HepG2 (cell line): Measurements from ENCODE around the gene MAP3K19. TPM values are rescaled to one million over a fixed set of nuclear protein-coding genes. Genes with fewer than 3 reads are reported as not detected.

ENCODE experiments used
- ATAC-seq: fragments of 200-7000 bp; cut with Tn5 transposase; 3 replicates; pipeline ENCODE4 v1.9.1; 2020; ENCODE audit warnings: mild to moderate bottlenecking, moderate library complexity
- BruUV-seq: library from RNA; stranded (reverse); fragments of 400-500 nt; replicated peaks from 2 replicates; lab custom pipeline; 2021; lab: Mats Ljungman, UMichigan
- CTCF ChIA-PET: fragments of 300-600 bp; formaldehyde crosslinking; extraction: SDS; loops from one replicate; lab custom pipeline; 2021; ENCODE audit warnings: low total read pairs, inconsistent platforms, low intra/inter-chr PET ratio; lab: Yijun Ruan, JAX
- POLR2A ChIA-PET: fragments of 350-600 bp; sonication (Branson Sonifier 250); formaldehyde crosslinking; loops from one replicate; lab custom pipeline; 2020; ENCODE audit warnings: antibody characterized with exemption, inconsistent platforms; lab: Yijun Ruan, JAX
- DNase-seq: peaks from one replicate; pipeline ENCODE4 v3.0.0-alpha.2; 2015; ENCODE audit warnings: low spot score
- FAIRE-seq: peaks from 3 replicates; lab custom pipeline; 2011; peaks lifted over from hg19 to GRCh38; lab: Jason Lieb, UNC
- H2AFZ ChIP-seq: one replicate; pipeline ENCODE4 v1.6.1; 2011; ENCODE audit warnings: low read length, inconsistent platforms
- H3K27ac ChIP-seq: fragments of 300-600 bp; 3 replicates; pipeline ENCODE4 v1.8.0; 2011; ENCODE audit warnings: mixed run types, mild to moderate bottlenecking, mixed read lengths, low read length, inconsistent platforms; ENCODE audit not compliant: insufficient read depth; ENCODE audit errors: extremely low read length
- H3K27me3 ChIP-seq, 2 experiments: fragments of 200-600 bp in 1 of 2; 2 replicates in 1 of 2; 3 replicates in 1 of 2; pipeline versions ENCODE4 v1.6.0 to v1.8.0; 2011; ENCODE audit warnings: low read length in 2 of 2, mild to moderate bottlenecking in 2 of 2, moderate library complexity in 2 of 2, inconsistent platforms in 1 of 2; ENCODE audit not compliant: insufficient read depth in 2 of 2, control insufficient read depth in 1 of 2
- H3K36me3 ChIP-seq, 2 experiments: fragments of 200-600 bp in 1 of 2; replicated peaks in 1 of 2; 2 replicates in 1 of 2; 3 replicates in 1 of 2; pipeline versions ENCODE4 v1.5.1 to v1.8.0; 2011; ENCODE audit warnings: low read length in 2 of 2, inconsistent platforms in 1 of 2; ENCODE audit not compliant: insufficient read depth in 2 of 2, control insufficient read depth in 1 of 2
- H3K4me1 ChIP-seq: 2 replicates; pipeline ENCODE4 v1.5.1; 2012; ENCODE audit warnings: low read length, inconsistent platforms; ENCODE audit not compliant: insufficient read depth
- H3K4me2 ChIP-seq: 2 replicates; pipeline ENCODE4 v1.6.0; 2011; ENCODE audit warnings: low read depth, low read length, inconsistent platforms
- H3K4me3 ChIP-seq, 3 experiments: fragments of 200-600 bp in 1 of 3; sonication (generic), shearing (Covaris generic) in 1 of 3; replicated peaks in 1 of 3; 2 replicates each; pipeline ENCODE4 v1.5.1; 2011 to 2016; ENCODE audit warnings: low read length in 3 of 3, inconsistent platforms in 2 of 3, low read depth in 2 of 3, mild to moderate bottlenecking in 2 of 3, control low read depth in 1 of 3, mixed read lengths in 1 of 3; ENCODE audit not compliant: insufficient read depth in 1 of 3
- H3K79me2 ChIP-seq: one replicate; pipeline ENCODE4 v1.6.1; 2011; ENCODE audit warnings: low read length, inconsistent platforms; ENCODE audit not compliant: insufficient read depth
- H3K9ac ChIP-seq: 2 replicates; pipeline ENCODE4 v1.6.0; 2011; ENCODE audit warnings: mild to moderate bottlenecking, low read depth, low read length, inconsistent platforms; ENCODE audit not compliant: insufficient read depth
- H3K9me3 ChIP-seq: 2 replicates; pipeline ENCODE4 v1.5.1; 2012; ENCODE audit warnings: mild to moderate bottlenecking, low read length
- H4K20me1 ChIP-seq: 2 replicates; pipeline ENCODE4 v1.6.0; 2011; ENCODE audit warnings: inconsistent platforms, mild to moderate bottlenecking, low read length, moderate library complexity; ENCODE audit not compliant: insufficient read depth
- HMG20A ChIP-seq: IDR thresholded peaks from 2 replicates; pipeline ENCODE4 v1.6.1; 2016; ENCODE audit warnings: borderline replicate concordance
- MATR3 ChIP-seq: sonication (generic); formaldehyde crosslinking; IDR thresholded peaks from 2 replicates; pipeline ENCODE4 v1.4.0; 2020; ENCODE audit warnings: missing genetic modification reagents
- PLRG1 ChIP-seq: fragments of 450-650 bp; conservative IDR thresholded peaks from 2 replicates; pipeline ENCODE4 v1.6.1; 2016
- POLR2AphosphoS5 ChIP-seq: IDR thresholded peaks from 2 replicates; pipeline ENCODE4 v1.6.1; 2012; ENCODE audit warnings: low read depth, low read length
- TBX2 ChIP-seq: sonication (generic); formaldehyde crosslinking; IDR thresholded peaks from 2 replicates; pipeline ENCODE4 v1.5.0; 2020; ENCODE audit warnings: missing genetic modification reagents, mild to moderate bottlenecking, borderline replicate concordance
- WGBS: methylation state at CpG from one replicate; pipeline ENCODE4 v1.1.6; 2017; ENCODE audit warnings: low lambda C conversion rate; 5-methylcytosine and 5-hydroxymethylcytosine counted together
- in situ Hi-C: cut with HindIII; loops from 2 replicates; pipeline ENCODE4 v1.10.0; 2017; ENCODE audit warnings: low pct_unique_long_range_greater_than_20kb; ENCODE audit not compliant: extremely low pct_ligation_motif_present
- intact Hi-C: fragments of 100-400 bp; cut with micrococcal nuclease; formaldehyde crosslinking; loops from one replicate; pipeline ENCODE4 v1.10.0; 2022; ENCODE audit not compliant: unreplicated experiment
- polyA plus RNA-seq, 8 experiments: library from polyadenylated mRNA; depleted of rRNA in 3 of 8; stranded (reverse) in 7 of 8; unstranded in 1 of 8; fragments of >200 nt; fragmentation: Illumina TruSeq in 4 of 8; extraction: Trizol in 4 of 8; gene quantifications; 2 replicates each; pipeline versions ENCODE4 v1.2.1 to v1.2.3, GENCODE V29; 2011 to 2016; ENCODE audit warnings: low read depth in 4 of 8, missing spikeins in 1 of 8, mixed read lengths in 1 of 8; ENCODE audit not compliant: insufficient read depth in 1 of 8
- total RNA-seq, 5 experiments: library from RNA; depleted of rRNA; stranded (reverse); fragments of >200 nt; fragmentation: Illumina TruSeq; extraction: Trizol; gene quantifications; 2 replicates each; pipeline ENCODE4 v1.2.3, GENCODE V29; 2016; ENCODE audit warnings: low read depth in 1 of 5
- TF ChIP-seq, protein P1 (sequence below): sonication (generic); formaldehyde crosslinking; IDR thresholded peaks from 2 replicates; pipeline ENCODE4 v1.9.0; 2022; ENCODE audit warnings: low read depth, missing genetic modification reagents
- TF ChIP-seq, protein P2 (sequence below): sonication (generic); formaldehyde crosslinking; IDR thresholded peaks from 2 replicates; pipeline ENCODE4 v1.4.0; 2020; ENCODE audit warnings: missing genetic modification reagents
- TF ChIP-seq, protein P3 (sequence below): sonication (generic); formaldehyde crosslinking; IDR thresholded peaks from 2 replicates; pipeline ENCODE4 v1.5.1; 2020; ENCODE audit warnings: missing genetic modification reagents, mild to moderate bottlenecking, borderline replicate concordance
- TF ChIP-seq, protein P4 (sequence below): IDR thresholded peaks from 2 replicates; pipeline ENCODE4 v1.6.1; 2016; ENCODE audit warnings: missing compliant biosample characterization, missing genetic modification reagents, borderline replicate concordance

MAP3K19 gene
- total and polyA plus RNA-seq, 2 of the 13 experiments (the other 11 are each of a cell fraction or from before 2014, with no cell fraction given) = not detected

DNA sequence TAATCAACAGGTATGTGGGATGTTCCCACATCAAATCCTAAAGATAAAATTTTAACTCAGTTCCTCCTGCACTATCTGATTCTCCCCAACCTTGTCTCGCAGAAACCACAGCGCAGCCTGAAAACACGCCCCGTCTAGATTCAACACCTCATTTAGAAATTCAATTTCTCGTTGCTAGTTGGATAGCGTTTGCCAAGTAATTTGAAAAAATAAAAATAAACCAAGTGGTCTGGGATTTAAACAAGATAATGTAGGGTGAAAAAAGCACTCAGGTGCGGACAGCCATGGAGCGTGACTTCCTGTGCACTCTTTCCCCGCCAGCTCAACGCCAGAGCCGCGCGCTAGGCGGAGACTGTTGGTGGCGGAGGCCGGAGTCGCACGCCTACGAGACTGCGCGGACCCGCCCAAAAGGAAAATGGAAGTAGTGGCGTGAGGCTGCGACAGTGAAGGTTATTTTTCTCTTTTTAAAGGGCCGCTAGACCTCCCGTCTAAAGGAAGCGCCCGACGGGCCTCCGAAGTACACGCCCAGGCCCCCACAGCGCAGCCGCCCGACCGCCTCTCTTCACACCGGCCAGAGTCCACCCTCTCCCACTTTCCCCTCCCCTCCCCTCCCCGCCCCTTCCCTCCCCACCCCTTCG is 129.2 kb downstream of the MAP3K19 start:
- 2% methylated on average over 38 of the region's 38 CpGs for WGBS
- FAIRE-seq = no peak
- Histone ChIP-seq H2AFZ (peak overlapping the region; percentile 31), H3K9me3 (no peaks in the 10 kb centered on the region), H3K79me2 (peaks cover 46% of the 10 kb centered on the region), H3K4me2 (peak overlapping the region; percentile 87), H3K27me3 (no peaks in the 10 kb centered on the region; a peak in 1 of 5 replicates), H4K20me1 (peaks cover 36% of the 10 kb centered on the region), H3K27ac (peak overlapping the region; percentile 99), H3K9ac (peak overlapping the region; percentile 99), H3K36me3 (no peaks in the 10 kb centered on the region; a peak in 1 of 5 replicates), H3K4me1 (peaks cover 36% of the 10 kb centered on the region), H3K4me3 (peak overlapping the region; percentile 77 to 100 (median 94))
- peak; percentile 90 for ATAC-seq
- CTCF ChIA-PET = no interaction called here
- POLR2A ChIA-PET = interaction anchor here (1.0 to 2.7 kb wide), 9 partner anchors 9 to 1067 kb away, joined by 3 to 15 read pairs (median 6); partner anchors contain the start of genes DARS1, R3HDM1, RAB3GAP1 and ZRANB3
- in situ Hi-C loops = no loop called here
- no peak for DNase-seq
- intact Hi-C loops = loop anchor here (5.0 to 10.0 kb wide), 4 partner anchors 137 to 803 kb away; partner anchors contain the start of genes R3HDM1, RAB3GAP1 and ZRANB3
- TSS peak; percentile 91 for BruUV-seq
- TF ChIP-seq POLR2AphosphoS5 (peak; percentile 96), MATR3 (CRISPR knock-in tag) (no peak), PLRG1 (no peak), HMG20A (CRISPR knock-in tag) (no peak), TBX2 (CRISPR knock-in tag) (peak; percentile 16)
- TF ChIP-seq, protein P1, sequence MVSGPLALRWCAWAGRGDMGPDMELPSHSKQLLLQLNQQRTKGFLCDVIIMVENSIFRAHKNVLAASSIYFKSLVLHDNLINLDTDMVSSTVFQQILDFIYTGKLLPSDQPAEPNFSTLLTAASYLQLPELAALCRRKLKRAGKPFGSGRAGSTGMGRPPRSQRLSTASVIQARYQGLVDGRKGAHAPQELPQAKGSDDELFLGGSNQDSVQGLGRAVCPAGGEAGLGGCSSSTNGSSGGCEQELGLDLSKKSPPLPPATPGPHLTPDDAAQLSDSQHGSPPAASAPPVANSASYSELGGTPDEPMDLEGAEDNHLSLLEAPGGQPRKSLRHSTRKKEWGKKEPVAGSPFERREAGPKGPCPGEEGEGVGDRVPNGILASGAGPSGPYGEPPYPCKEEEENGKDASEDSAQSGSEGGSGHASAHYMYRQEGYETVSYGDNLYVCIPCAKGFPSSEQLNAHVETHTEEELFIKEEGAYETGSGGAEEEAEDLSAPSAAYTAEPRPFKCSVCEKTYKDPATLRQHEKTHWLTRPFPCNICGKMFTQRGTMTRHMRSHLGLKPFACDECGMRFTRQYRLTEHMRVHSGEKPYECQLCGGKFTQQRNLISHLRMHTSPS (CRISPR knock-in tag) = no peak; the same call in 1 of the 2 replicates
- TF ChIP-seq, protein P2, sequence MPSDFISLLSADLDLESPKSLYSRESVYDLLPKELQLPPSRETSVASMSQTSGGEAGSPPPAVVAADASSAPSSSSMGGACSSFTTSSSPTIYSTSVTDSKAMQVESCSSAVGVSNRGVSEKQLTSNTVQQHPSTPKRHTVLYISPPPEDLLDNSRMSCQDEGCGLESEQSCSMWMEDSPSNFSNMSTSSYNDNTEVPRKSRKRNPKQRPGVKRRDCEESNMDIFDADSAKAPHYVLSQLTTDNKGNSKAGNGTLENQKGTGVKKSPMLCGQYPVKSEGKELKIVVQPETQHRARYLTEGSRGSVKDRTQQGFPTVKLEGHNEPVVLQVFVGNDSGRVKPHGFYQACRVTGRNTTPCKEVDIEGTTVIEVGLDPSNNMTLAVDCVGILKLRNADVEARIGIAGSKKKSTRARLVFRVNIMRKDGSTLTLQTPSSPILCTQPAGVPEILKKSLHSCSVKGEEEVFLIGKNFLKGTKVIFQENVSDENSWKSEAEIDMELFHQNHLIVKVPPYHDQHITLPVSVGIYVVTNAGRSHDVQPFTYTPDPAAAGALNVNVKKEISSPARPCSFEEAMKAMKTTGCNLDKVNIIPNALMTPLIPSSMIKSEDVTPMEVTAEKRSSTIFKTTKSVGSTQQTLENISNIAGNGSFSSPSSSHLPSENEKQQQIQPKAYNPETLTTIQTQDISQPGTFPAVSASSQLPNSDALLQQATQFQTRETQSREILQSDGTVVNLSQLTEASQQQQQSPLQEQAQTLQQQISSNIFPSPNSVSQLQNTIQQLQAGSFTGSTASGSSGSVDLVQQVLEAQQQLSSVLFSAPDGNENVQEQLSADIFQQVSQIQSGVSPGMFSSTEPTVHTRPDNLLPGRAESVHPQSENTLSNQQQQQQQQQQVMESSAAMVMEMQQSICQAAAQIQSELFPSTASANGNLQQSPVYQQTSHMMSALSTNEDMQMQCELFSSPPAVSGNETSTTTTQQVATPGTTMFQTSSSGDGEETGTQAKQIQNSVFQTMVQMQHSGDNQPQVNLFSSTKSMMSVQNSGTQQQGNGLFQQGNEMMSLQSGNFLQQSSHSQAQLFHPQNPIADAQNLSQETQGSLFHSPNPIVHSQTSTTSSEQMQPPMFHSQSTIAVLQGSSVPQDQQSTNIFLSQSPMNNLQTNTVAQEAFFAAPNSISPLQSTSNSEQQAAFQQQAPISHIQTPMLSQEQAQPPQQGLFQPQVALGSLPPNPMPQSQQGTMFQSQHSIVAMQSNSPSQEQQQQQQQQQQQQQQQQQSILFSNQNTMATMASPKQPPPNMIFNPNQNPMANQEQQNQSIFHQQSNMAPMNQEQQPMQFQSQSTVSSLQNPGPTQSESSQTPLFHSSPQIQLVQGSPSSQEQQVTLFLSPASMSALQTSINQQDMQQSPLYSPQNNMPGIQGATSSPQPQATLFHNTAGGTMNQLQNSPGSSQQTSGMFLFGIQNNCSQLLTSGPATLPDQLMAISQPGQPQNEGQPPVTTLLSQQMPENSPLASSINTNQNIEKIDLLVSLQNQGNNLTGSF = 0 out of 2 replicates have a peak, but pooled peaks have one; percentile 29
- TF ChIP-seq, protein P3, sequence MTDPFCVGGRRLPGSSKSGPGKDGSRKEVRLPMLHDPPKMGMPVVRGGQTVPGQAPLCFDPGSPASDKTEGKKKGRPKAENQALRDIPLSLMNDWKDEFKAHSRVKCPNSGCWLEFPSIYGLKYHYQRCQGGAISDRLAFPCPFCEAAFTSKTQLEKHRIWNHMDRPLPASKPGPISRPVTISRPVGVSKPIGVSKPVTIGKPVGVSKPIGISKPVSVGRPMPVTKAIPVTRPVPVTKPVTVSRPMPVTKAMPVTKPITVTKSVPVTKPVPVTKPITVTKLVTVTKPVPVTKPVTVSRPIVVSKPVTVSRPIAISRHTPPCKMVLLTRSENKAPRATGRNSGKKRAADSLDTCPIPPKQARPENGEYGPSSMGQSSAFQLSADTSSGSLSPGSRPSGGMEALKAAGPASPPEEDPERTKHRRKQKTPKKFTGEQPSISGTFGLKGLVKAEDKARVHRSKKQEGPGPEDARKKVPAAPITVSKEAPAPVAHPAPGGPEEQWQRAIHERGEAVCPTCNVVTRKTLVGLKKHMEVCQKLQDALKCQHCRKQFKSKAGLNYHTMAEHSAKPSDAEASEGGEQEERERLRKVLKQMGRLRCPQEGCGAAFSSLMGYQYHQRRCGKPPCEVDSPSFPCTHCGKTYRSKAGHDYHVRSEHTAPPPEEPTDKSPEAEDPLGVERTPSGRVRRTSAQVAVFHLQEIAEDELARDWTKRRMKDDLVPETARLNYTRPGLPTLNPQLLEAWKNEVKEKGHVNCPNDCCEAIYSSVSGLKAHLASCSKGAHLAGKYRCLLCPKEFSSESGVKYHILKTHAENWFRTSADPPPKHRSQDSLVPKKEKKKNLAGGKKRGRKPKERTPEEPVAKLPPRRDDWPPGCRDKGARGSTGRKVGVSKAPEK (CRISPR knock-in tag) = peak; percentile 82; the same call in 1 of the 2 replicates
- TF ChIP-seq, protein P4, sequence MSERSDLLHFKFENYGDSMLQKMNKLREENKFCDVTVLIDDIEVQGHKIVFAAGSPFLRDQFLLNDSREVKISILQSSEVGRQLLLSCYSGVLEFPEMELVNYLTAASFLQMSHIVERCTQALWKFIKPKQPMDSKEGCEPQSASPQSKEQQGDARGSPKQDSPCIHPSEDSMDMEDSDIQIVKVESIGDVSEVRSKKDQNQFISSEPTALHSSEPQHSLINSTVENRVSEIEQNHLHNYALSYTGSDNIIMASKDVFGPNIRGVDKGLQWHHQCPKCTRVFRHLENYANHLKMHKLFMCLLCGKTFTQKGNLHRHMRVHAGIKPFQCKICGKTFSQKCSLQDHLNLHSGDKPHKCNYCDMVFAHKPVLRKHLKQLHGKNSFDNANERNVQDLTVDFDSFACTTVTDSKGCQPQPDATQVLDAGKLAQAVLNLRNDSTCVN (CRISPR knock-in tag) = peak; percentile 78; the same call in 1 of the 2 replicates
